HG03066 (cell line): ENCODE results near the gene CCND2.

Experiments used
- ATAC-seq: cut with Tn5 transposase; IDR thresholded peaks from one replicate; pipeline ENCODE4 v1.9.1; 2021; ENCODE audit warnings: low read depth; ENCODE audit not compliant: unreplicated experiment

Gene CCND2

GRCh38 chr12:4256043-4256826 lies 17.3 kb upstream of the CCND2 start:
- ATAC-seq = no peak

- no peak for ATAC-seq
Measured at GRCh38 chr12:4257442-4257841, 16.1 kb upstream of the CCND2 start.

GRCh38 chr12:4259099-4259498 lies 14.5 kb upstream of the CCND2 start:
- ATAC-seq = no peak

GRCh38 chr12:4261655-4262054 lies 11.9 kb upstream of the CCND2 start:
- no peak for ATAC-seq

- no peak for ATAC-seq
Measured at GRCh38 chr12:4265280-4265679, 8.3 kb upstream of the CCND2 start.

GRCh38 chr12:4266990-4267389 lies 6.6 kb upstream of the CCND2 start:
- no peak for ATAC-seq

GRCh38 chr12:4267704-4268328 lies 5.7 kb upstream of the CCND2 start:
- no peak for ATAC-seq

GRCh38 chr12:4268329-4269181 lies 5.0 kb upstream of the CCND2 start:
- ATAC-seq = no peak

GRCh38 chr12:4269279-4269991 lies 4.1 kb upstream of the CCND2 start:
- ATAC-seq = peak; percentile 22

GRCh38 chr12:4270016-4270830 lies 3.3 kb upstream of the CCND2 start:
- no peak for ATAC-seq

- no peak for ATAC-seq
Measured at GRCh38 chr12:4270831-4271716, 2.5 kb upstream of the CCND2 start.

- ATAC-seq = no peak
Measured at GRCh38 chr12:4271717-4272423, 1.7 kb upstream of the CCND2 start.

- ATAC-seq = no peak
Measured at GRCh38 chr12:4272424-4273272, 914 bp upstream of the CCND2 start.

GRCh38 chr12:4273273-4273651 lies 300 bp upstream of the CCND2 start:
- no peak for ATAC-seq

- ATAC-seq = no peak
Measured at GRCh38 chr12:4274396-4275015, 944 bp downstream of the CCND2 start.

- no peak for ATAC-seq
Measured at GRCh38 chr12:4275016-4275869, 1.7 kb downstream of the CCND2 start.
